Measurements from ENCODE around the gene DLG4.

DNA sequence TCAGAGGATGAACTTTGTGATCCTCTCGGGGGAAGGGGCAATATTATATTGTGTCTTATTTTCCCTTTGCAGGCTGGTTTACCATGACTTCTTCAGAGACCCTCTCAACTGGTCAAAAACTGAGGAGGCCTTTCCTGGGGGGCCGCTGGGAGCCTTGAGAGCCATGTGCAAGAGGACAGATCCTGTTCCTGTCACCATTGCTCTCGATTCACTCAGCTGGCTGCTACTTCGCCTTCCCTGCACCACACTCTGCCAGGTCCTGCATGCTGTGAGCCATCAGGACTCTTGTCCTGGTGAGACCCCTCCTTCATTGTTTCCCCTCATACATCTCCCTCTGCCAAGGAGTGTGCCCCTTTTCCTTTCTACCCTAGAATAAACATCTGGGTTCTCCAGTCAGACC, 34.9 kb upstream of the DLG4 start:
- TF ChIP-seq POLR2A (IDR thresholded peaks at IDR 0.05): no peak
- TF ChIP-seq CTCF (IDR thresholded peaks at IDR 0.05): no peak

Data from Peyer's patch (tissue), 4 donors.